Fibroblast of villous mesenchyme (primary cell): Measurements from ENCODE around the gene MINDY4. TPM values are rescaled to one million over a fixed set of nuclear protein-coding genes. Genes with fewer than 3 reads are reported as not detected.

Source experiments
- DNase-seq: peaks from one replicate; pipeline ENCODE4 v3.0.0-alpha.2; 2010; ENCODE audit warnings: low read depth
- H3K4me3 ChIP-seq: 2 replicates; pipeline ENCODE4 v1.5.1; 2011; ENCODE audit warnings: low read depth, mild to moderate bottlenecking, low read length
- total RNA-seq: library from RNA; depleted of rRNA; stranded (reverse); fragments of >200 nt; gene quantifications from 2 replicates; pipeline ENCODE4 v1.2.3, GENCODE V29; 2012
- TF ChIP-seq, protein P1 (sequence below): IDR thresholded peaks from 2 replicates; pipeline ENCODE4 v1.5.1; 2012; ENCODE audit warnings: low read depth, mild to moderate bottlenecking, low read length; ENCODE audit not compliant: insufficient read depth

Gene MINDY4
- total RNA-seq, 1 donor, result 17.3 TPM

GRCh38 chr7:30771880-30772425, 736 bp downstream of the MINDY4 start:
- peak overlapping the region; percentile 80 for H3K4me3 ChIP-seq
- TF ChIP-seq, protein P1, sequence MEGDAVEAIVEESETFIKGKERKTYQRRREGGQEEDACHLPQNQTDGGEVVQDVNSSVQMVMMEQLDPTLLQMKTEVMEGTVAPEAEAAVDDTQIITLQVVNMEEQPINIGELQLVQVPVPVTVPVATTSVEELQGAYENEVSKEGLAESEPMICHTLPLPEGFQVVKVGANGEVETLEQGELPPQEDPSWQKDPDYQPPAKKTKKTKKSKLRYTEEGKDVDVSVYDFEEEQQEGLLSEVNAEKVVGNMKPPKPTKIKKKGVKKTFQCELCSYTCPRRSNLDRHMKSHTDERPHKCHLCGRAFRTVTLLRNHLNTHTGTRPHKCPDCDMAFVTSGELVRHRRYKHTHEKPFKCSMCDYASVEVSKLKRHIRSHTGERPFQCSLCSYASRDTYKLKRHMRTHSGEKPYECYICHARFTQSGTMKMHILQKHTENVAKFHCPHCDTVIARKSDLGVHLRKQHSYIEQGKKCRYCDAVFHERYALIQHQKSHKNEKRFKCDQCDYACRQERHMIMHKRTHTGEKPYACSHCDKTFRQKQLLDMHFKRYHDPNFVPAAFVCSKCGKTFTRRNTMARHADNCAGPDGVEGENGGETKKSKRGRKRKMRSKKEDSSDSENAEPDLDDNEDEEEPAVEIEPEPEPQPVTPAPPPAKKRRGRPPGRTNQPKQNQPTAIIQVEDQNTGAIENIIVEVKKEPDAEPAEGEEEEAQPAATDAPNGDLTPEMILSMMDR, result no peak
- no peak for DNase-seq

DNA sequence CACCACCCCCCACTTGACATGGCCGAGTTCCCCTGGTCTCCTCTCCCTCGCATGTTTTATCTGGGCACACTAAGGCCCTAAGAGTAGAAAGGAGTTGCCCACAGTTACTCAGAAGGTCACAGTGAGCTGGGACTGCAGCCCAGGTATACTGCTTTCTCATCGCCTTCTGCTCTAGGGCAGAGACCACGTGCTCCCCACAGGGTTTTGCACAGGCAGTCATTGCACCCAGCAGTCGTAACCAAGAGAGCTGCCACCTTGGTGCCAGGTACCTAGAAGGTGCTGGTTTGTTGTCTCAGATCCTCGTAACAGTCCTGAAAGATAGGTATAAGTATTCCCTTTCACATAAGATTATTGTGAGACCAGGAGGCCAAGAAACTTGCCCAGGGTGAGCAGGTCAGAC, 1.8 kb downstream of the MINDY4 start:
- no peak for DNase-seq
- TF ChIP-seq, protein P1, result no peak

DNA sequence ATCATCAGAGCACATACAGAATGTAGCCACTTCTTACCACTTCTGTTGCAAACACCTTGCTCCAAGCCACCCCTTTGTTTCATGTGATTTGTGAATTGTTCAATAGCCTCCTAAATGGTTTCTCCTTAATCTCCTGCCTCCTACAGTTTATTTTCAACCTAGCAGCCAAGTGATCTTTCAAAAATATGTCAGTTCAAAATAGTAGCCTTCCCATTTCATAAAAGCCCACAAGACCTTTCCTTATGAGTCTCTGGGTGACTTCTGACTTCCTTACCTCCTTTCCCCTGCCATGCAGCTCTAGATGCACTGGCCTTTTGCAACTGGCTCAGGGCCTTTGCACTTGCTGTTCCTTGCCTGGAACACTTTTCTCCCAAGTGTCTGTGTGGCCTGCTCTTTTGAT, 4.8 kb downstream of the MINDY4 start:
- TF ChIP-seq, protein P1, result no peak
- DNase-seq, result no peak
- no peak overlapping the region for H3K4me3 ChIP-seq

More for the DNA sequence above, 1.8 kb downstream of the MINDY4 start:
- no peak overlapping the region for H3K4me3 ChIP-seq

DNA sequence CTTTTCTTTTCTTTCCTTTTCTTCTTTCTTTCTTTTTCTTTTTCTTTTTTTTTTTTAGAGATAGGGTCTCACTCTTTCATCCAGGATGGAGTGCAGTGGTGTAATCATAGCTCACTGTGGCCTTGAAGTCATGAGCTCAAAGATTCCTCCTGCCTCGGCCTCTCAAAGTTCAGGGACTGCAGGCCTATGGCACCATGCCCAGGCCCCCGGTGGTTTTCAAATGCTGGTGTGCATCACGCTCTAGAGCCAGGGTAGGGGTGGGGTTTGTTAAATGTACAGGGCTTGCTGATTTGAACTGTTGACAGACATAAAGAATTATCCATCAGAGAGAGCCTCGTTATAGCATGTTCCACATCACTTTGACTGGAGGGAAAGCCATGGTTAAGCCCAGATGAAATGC, 5.8 kb downstream of the MINDY4 start:
- TF ChIP-seq, protein P1, result no peak
- no peak overlapping the region for H3K4me3 ChIP-seq
- no peak for DNase-seq

DNA sequence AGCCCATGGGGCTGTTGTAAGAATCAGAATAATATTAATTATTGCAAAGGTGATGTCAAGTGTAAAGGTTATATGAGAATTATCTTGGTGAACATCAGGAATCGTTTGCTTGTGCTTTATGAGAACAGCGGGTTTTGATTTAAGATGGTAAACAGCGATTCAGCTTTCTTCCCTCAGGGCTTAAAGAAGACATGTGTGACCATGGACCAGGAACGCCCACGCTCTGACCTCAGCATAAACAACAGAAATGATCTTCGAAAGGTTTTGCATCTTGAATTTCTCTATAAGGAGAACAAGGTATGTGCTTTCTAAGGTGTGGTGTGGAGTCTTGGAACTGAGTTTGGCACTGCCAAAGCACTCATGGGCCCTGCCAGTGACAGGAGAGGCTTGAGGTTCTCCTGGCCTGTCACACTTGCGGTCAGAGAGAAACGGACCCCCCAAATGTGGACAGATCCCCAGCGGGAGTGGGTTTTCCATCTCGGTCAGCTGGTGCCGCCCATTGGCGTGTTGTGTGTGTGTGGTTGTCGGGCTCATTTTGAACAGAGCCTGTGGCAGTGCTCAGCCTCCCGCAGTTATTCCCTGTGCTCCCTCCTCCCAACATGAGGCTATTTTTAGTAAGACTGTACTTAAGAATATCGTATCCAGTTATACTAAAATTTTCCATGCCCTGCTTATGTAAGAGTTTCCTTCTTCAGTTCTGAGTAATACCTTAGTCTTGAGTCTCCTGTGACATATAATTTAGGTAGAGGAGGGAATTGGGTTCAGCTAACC, 7.2 kb downstream of the MINDY4 start:
- H3K4me3 ChIP-seq, result no peak overlapping the region
- peak; percentile 66 for DNase-seq
- TF ChIP-seq, protein P1, result no peak

DNA sequence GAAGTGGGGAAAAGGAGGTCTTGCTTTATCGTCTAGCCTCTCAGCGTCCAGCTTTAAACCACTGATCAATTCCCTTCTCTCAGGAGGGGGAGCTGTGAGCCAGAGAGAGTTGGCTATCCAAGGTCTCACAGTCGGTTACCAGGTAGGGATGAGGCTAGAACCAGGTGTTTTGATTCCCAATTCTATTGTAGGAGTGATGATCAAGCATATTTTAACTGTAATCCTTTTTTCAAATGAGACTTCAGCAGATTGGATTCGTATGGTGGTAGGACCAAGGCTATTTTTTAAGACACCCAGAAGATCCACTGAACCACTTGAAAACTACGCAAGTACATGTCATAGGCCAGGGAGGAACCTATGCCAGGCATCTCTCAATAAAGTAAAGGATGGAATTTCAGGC, 8.4 kb downstream of the MINDY4 start:
- TF ChIP-seq, protein P1, result no peak
- DNase-seq, result no peak

More for the DNA sequence above, 8.4 kb downstream of the MINDY4 start:
- no peak overlapping the region for H3K4me3 ChIP-seq
